ENCODE results near the gene CC2D2A.

CC2D2A gene

DNA sequence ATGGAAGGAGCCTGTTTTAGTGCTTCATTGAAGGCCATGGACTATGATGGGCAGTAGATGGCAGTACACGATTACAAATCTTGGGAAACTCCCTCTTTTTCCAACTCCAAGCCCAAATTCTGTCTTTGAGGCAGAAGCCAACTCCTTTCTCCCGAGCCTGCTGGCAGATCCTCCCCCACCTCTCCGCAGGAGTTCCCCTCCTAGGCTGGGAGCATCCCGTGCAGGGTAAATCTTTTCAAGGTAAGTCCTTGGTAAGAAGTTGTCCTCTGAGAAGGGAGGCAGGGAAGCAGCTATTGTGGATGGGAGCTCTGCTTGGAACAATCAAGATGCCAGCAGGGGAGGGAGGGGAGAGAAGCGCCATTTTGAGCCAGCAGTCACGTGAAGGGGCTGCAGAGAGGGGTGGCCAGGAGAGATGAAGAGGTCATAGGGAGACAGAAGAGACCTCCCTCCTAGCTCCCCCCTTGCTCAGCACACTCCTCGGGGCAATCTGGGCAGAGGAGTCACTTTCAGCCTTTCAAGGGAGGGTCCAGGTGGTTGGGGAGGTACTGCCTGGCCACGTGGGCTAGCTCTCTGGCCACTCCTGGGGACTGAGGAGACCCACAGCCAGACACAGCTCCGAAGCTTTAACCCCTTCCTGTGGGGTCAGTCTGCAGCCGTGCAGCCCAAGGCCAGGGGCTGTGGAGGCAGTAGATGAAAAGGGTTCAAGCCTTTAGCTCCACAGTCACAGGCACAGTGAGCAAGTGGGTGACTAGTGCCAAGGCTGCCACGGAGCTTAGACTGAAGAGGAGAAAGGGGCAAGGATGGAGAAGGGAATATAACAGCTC is 9.6 kb downstream of the CC2D2A start:
- Histone ChIP-seq H2BK12ac (ENCODE audit: low read length in 2 of 2) (peak overlapping the region in 1 of 2 experiments; percentile 8), H2BK5ac (ENCODE audit: low read depth, low read length, poor library complexity, severe bottlenecking) (peak overlapping the region; percentile 3), H2AK5ac (ENCODE audit: low read length, severe bottlenecking) (no peak overlapping the region), H3K14ac (ENCODE audit: low read length in 2 of 2) (peak overlapping the region in 1 of 2 experiments; percentile 19), H4K8ac (ENCODE audit: low read length) (peak overlapping the region; percentile 69), H4K91ac (ENCODE audit: low read length) (peak overlapping the region; percentile 7), H3K9me3 (ENCODE audit: control insufficient read depth, low read length) (no peaks in the 10 kb centered on the region), H3K9ac (ENCODE audit: low read length) (peak overlapping the region; percentile 90), H3K79me1 (replicated peaks; ENCODE audit: low read length, poor library complexity, severe bottlenecking) (peaks cover 18% of the 10 kb centered on the region), H2BK15ac (ENCODE audit: low read depth, poor library complexity, severe bottlenecking) (no peak overlapping the region), H2AFZ (ENCODE audit: low read depth, low read length) (peak overlapping the region; percentile 73), H3K36me3 (ENCODE audit: control insufficient read depth in 1 of 2, insufficient read depth in 2 of 2, low read depth in 1 of 2, low read length in 2 of 2) (peaks cover 3 to 40% of the 10 kb centered on the region in 2 experiments), H3K4me3 (ENCODE audit: insufficient read depth in 1 of 2, low read depth in 1 of 2, low read length in 2 of 2) (peak overlapping the region; percentile 48 to 75), H3K4me1 (ENCODE audit: control insufficient read depth, insufficient read depth, low read depth, low read length) (peaks cover 2% of the 10 kb centered on the region), H2BK120ac (ENCODE audit: low read depth, low read length) (no peak overlapping the region), H3K4me2 (ENCODE audit: low read length, poor library complexity, severe bottlenecking) (peak overlapping the region; percentile 62), H3K23ac (ENCODE audit: low read length in 2 of 2) (no peak overlapping the region), H3K27ac (ENCODE audit: low read length, poor library complexity, severe bottlenecking) (peak overlapping the region; percentile 81), H3K18ac (ENCODE audit: low read depth in 1 of 2, low read length in 2 of 2) (peak overlapping the region; percentile 40 to 42), H3K4ac (ENCODE audit: low read depth in 1 of 2, low read length in 2 of 2) (peak overlapping the region in 1 of 2 experiments; percentile 15), H3K27me3 (ENCODE audit: control insufficient read depth in 1 of 2, insufficient read depth in 1 of 2, low read length in 2 of 2) (no peaks in the 10 kb centered on the region)
- WGBS: 14% methylated on average over 8 of the region's 11 CpGs
- peak; percentile 91 for DNase-seq

DNA sequence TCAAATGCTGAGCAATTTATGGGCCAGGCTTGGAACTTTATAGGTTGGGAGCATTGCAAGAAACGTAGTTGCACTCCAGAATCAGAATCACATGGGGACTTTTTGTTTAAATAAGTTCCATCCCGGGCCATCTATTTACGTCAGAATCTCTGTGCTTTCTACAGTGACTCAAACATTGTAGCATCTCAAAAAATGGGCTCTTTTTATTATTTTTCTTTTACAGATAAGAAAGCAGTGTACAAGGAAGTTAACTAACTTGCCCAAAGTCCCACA is 10.2 kb downstream of the CC2D2A start:
- peak; percentile 83 for DNase-seq
- Histone ChIP-seq H3K9ac (ENCODE audit: low read length) (peak overlapping the region; percentile 90), H3K4me1 (ENCODE audit: control insufficient read depth, insufficient read depth, low read depth, low read length) (peaks cover 2% of the 10 kb centered on the region), H3K27me3 (ENCODE audit: control insufficient read depth in 1 of 2, insufficient read depth in 1 of 2, low read length in 2 of 2) (no peaks in the 10 kb centered on the region), H2BK15ac (ENCODE audit: low read depth, poor library complexity, severe bottlenecking) (no peak overlapping the region), H2BK12ac (ENCODE audit: low read length in 2 of 2) (peak overlapping the region in 1 of 2 experiments; percentile 0), H2BK5ac (ENCODE audit: low read depth, low read length, poor library complexity, severe bottlenecking) (no peak overlapping the region), H3K4ac (ENCODE audit: low read depth in 1 of 2, low read length in 2 of 2) (peak overlapping the region in 1 of 2 experiments; percentile 15), H3K4me2 (ENCODE audit: low read length, poor library complexity, severe bottlenecking) (peak overlapping the region; percentile 62), H3K18ac (ENCODE audit: low read depth in 1 of 2, low read length in 2 of 2) (peak overlapping the region in 1 of 2 experiments; percentile 42), H3K36me3 (ENCODE audit: control insufficient read depth in 1 of 2, insufficient read depth in 2 of 2, low read depth in 1 of 2, low read length in 2 of 2) (peaks cover 3 to 46% of the 10 kb centered on the region in 2 experiments), H3K14ac (ENCODE audit: low read length in 2 of 2) (peak overlapping the region in 1 of 2 experiments; percentile 5), H2BK120ac (ENCODE audit: low read depth, low read length) (peak overlapping the region; percentile 42), H3K9me3 (ENCODE audit: control insufficient read depth, low read length) (peaks cover under 1% of the 10 kb centered on the region), H4K8ac (ENCODE audit: low read length) (peak overlapping the region; percentile 69), H3K23ac (ENCODE audit: low read length in 2 of 2) (no peak overlapping the region), H3K79me1 (replicated peaks; ENCODE audit: low read length, poor library complexity, severe bottlenecking) (peaks cover 23% of the 10 kb centered on the region), H2AK5ac (ENCODE audit: low read length, severe bottlenecking) (no peak overlapping the region), H3K27ac (ENCODE audit: low read length, poor library complexity, severe bottlenecking) (no peak overlapping the region), H4K91ac (ENCODE audit: low read length) (no peak overlapping the region), H3K4me3 (ENCODE audit: insufficient read depth in 1 of 2, low read depth in 1 of 2, low read length in 2 of 2) (peak overlapping the region in 1 of 2 experiments; percentile 75), H2AFZ (ENCODE audit: low read depth, low read length) (peak overlapping the region; percentile 10)
- WGBS: 38% methylated on average over 1 of the region's 3 CpGs

DNA sequence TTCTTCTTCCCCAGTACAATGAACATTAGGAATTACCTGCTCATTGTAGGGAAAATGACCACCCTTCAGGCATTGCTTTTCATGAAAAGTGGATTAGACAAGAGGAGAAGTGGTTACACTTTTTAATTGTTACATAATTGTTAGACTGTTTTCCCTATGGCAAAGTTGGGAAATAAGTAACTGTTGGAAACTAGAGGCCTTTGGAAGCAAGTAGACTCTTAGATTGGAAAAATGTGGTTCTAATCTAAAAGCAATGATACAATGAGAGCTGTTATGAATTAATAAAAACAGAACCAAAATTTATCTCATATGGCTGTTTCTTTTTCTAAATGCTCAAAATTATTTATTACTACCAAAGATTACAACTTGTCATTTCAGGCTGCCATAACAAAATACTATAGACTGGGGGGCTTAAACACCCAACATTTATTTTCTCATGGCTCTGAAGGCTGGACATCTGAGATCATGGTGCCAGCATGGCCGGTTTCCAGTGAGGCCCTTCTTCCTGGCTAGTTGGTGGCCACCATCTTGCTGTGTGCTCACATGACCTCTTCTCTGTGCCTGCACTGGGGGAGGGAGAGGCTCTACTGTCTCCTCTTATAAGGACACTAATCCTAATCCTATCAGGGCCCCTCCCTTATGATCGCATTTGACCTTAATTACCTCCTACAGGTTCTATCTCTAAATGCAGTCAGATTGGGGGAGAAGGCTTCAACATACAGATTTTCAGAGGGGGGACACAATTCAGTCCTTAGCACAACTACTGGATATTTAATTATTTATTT is 12.5 kb downstream of the CC2D2A start:
- H2BK120ac ChIP-seq (ENCODE audit: low read depth, low read length): no peak overlapping the region
- no peak overlapping the region for H3K4ac ChIP-seq (ENCODE audit: low read depth in 1 of 2, low read length in 2 of 2)
- H2BK5ac ChIP-seq (ENCODE audit: low read depth, low read length, poor library complexity, severe bottlenecking): no peak overlapping the region
- DNase-seq: no peak
- no peak overlapping the region for H4K8ac ChIP-seq (ENCODE audit: low read length)
- H3K23ac ChIP-seq (ENCODE audit: low read length in 2 of 2): no peak overlapping the region
- peaks cover 18% of the 10 kb centered on the region for H3K9me3 ChIP-seq (ENCODE audit: control insufficient read depth, low read length)
- no peak overlapping the region for H3K18ac ChIP-seq (ENCODE audit: low read depth in 1 of 2, low read length in 2 of 2)
- H2AFZ ChIP-seq (ENCODE audit: low read depth, low read length): no peak overlapping the region
- H3K9ac ChIP-seq (ENCODE audit: low read length): no peak overlapping the region
- WGBS: 85% methylated on average over 1 of the region's 2 CpGs
- no peak overlapping the region for H4K91ac ChIP-seq (ENCODE audit: low read length)
- H2BK15ac ChIP-seq (ENCODE audit: low read depth, poor library complexity, severe bottlenecking): no peak overlapping the region
- no peak overlapping the region for H2AK5ac ChIP-seq (ENCODE audit: low read length, severe bottlenecking)
- H3K36me3 ChIP-seq (ENCODE audit: control insufficient read depth in 1 of 2, insufficient read depth in 2 of 2, low read depth in 1 of 2, low read length in 2 of 2): peaks cover 3 to 46% of the 10 kb centered on the region in 2 experiments
- H3K4me3 ChIP-seq (ENCODE audit: insufficient read depth in 1 of 2, low read depth in 1 of 2, low read length in 2 of 2): no peak overlapping the region
- H2BK12ac ChIP-seq (ENCODE audit: low read length in 2 of 2): peak overlapping the region in 1 of 2 experiments; percentile 45
- no peak overlapping the region for H3K14ac ChIP-seq (ENCODE audit: low read length in 2 of 2)
- no peak overlapping the region for H3K27ac ChIP-seq (ENCODE audit: low read length, poor library complexity, severe bottlenecking)
- H3K4me1 ChIP-seq (ENCODE audit: control insufficient read depth, insufficient read depth, low read depth, low read length): peaks cover 2% of the 10 kb centered on the region
- H3K4me2 ChIP-seq (ENCODE audit: low read length, poor library complexity, severe bottlenecking): no peak overlapping the region
- H3K27me3 ChIP-seq (ENCODE audit: control insufficient read depth in 1 of 2, insufficient read depth in 1 of 2, low read length in 2 of 2): no peaks in the 10 kb centered on the region
- peaks cover 25% of the 10 kb centered on the region for H3K79me1 ChIP-seq (replicated peaks; ENCODE audit: low read length, poor library complexity, severe bottlenecking)

DNA sequence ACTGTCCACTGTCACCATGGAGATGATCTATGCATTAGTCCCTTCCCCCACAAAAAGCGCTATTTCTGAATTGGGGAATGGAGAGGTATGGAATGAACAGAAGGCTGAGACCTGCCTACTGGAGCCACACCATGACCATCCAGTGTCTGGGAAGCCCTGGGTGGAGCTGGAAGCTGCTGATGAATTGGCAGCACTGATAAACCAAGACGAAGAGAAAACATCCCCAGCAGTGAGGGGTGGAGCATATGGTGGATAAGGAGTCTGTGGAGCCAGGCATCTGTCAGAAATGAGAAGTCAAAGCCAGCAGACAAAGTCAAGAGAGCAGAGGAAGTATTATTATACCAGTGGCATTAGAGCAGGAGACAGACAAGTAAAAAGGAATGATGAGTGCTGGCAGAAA is 13.2 kb downstream of the CC2D2A start:
- H3K18ac ChIP-seq (ENCODE audit: low read depth in 1 of 2, low read length in 2 of 2): no peak overlapping the region
- no peak overlapping the region for H2AFZ ChIP-seq (ENCODE audit: low read depth, low read length)
- H3K9ac ChIP-seq (ENCODE audit: low read length): no peak overlapping the region
- no peak overlapping the region for H3K14ac ChIP-seq (ENCODE audit: low read length in 2 of 2)
- H3K4me2 ChIP-seq (ENCODE audit: low read length, poor library complexity, severe bottlenecking): no peak overlapping the region
- no peak overlapping the region for H4K91ac ChIP-seq (ENCODE audit: low read length)
- H3K36me3 ChIP-seq (ENCODE audit: control insufficient read depth in 1 of 2, insufficient read depth in 2 of 2, low read depth in 1 of 2, low read length in 2 of 2): peaks cover 3 to 46% of the 10 kb centered on the region in 2 experiments
- H3K27ac ChIP-seq (ENCODE audit: low read length, poor library complexity, severe bottlenecking): no peak overlapping the region
- H4K8ac ChIP-seq (ENCODE audit: low read length): no peak overlapping the region
- H3K27me3 ChIP-seq (ENCODE audit: control insufficient read depth in 1 of 2, insufficient read depth in 1 of 2, low read length in 2 of 2): no peaks in the 10 kb centered on the region
- no peak overlapping the region for H2BK15ac ChIP-seq (ENCODE audit: low read depth, poor library complexity, severe bottlenecking)
- H2BK12ac ChIP-seq (ENCODE audit: low read length in 2 of 2): no peak overlapping the region
- DNase-seq: no peak
- no peak overlapping the region for H3K23ac ChIP-seq (ENCODE audit: low read length in 2 of 2)
- no peak overlapping the region for H2BK120ac ChIP-seq (ENCODE audit: low read depth, low read length)
- no peak overlapping the region for H2BK5ac ChIP-seq (ENCODE audit: low read depth, low read length, poor library complexity, severe bottlenecking)
- H3K79me1 ChIP-seq (replicated peaks; ENCODE audit: low read length, poor library complexity, severe bottlenecking): peaks cover 25% of the 10 kb centered on the region
- peaks cover 2% of the 10 kb centered on the region for H3K4me1 ChIP-seq (ENCODE audit: control insufficient read depth, insufficient read depth, low read depth, low read length)
- no peak overlapping the region for H3K4me3 ChIP-seq (ENCODE audit: insufficient read depth in 1 of 2, low read depth in 1 of 2, low read length in 2 of 2)
- WGBS: 61% methylated on average over 2 of the region's 2 CpGs
- no peak overlapping the region for H3K4ac ChIP-seq (ENCODE audit: low read depth in 1 of 2, low read length in 2 of 2)
- peaks cover 22% of the 10 kb centered on the region for H3K9me3 ChIP-seq (ENCODE audit: control insufficient read depth, low read length)
- no peak overlapping the region for H2AK5ac ChIP-seq (ENCODE audit: low read length, severe bottlenecking)
